Measurements from ENCODE around the gene SMARCA4.
"Not testable (repeated sequence)": the region's sequence is repeated elsewhere in the genome, so short reads cannot be mapped to it uniquely, and the experiment has no call there.

The SMARCA4 gene

GRCh38 chr19:11091703-11092153, 130.9 kb downstream of the SMARCA4 start:
- Mint-ChIP-seq H3K4me3 (peak overlapping the region; percentile 95), H3K36me3 (peaks cover 9% of the 10 kb centered on the region), H3K27me3 (no peaks in the 10 kb centered on the region), H3K4me1 (ENCODE audit: low read depth) (peaks cover 54% of the 10 kb centered on the region), H3K27ac (peak overlapping the region; percentile 91), H3K9me3 (ENCODE audit: low read depth) (no peaks in the 10 kb centered on the region)

GRCh38 chr19:11092181-11092538, 131.3 kb downstream of the SMARCA4 start:
- Mint-ChIP-seq H3K4me1 (ENCODE audit: low read depth) (peaks cover 55% of the 10 kb centered on the region), H3K9me3 (ENCODE audit: low read depth) (no peaks in the 10 kb centered on the region), H3K27me3 (no peaks in the 10 kb centered on the region), H3K4me3 (peak overlapping the region; percentile 95), H3K27ac (peak overlapping the region; percentile 58), H3K36me3 (peaks cover 9% of the 10 kb centered on the region)

- Mint-ChIP-seq H3K36me3 (peaks cover 9% of the 10 kb centered on the region), H3K27ac (no peak overlapping the region), H3K4me3 (peak overlapping the region; percentile 20), H3K4me1 (ENCODE audit: low read depth) (peaks cover 55% of the 10 kb centered on the region), H3K27me3 (no peaks in the 10 kb centered on the region), H3K9me3 (ENCODE audit: low read depth) (no peaks in the 10 kb centered on the region)
Measured at GRCh38 chr19:11093689-11094238, 132.9 kb downstream of the SMARCA4 start.

GRCh38 chr19:11094520-11094894, 133.7 kb downstream of the SMARCA4 start:
- peaks cover 13% of the 10 kb centered on the region for H3K36me3 Mint-ChIP-seq
- peaks cover 52% of the 10 kb centered on the region for H3K4me1 Mint-ChIP-seq (ENCODE audit: low read depth)

GRCh38 chr19:11096210-11096841, 135.5 kb downstream of the SMARCA4 start:
- H3K4me1 Mint-ChIP-seq (ENCODE audit: low read depth), result peaks cover 49% of the 10 kb centered on the region
- H3K36me3 Mint-ChIP-seq, result peaks cover 20% of the 10 kb centered on the region

More at GRCh38 chr19:11094520-11094894, 133.7 kb downstream of the SMARCA4 start:
- no peaks in the 10 kb centered on the region for H3K27me3 Mint-ChIP-seq
- peak overlapping the region; percentile 83 for H3K4me3 Mint-ChIP-seq
- H3K27ac Mint-ChIP-seq, result peak overlapping the region; percentile 91
- no peaks in the 10 kb centered on the region for H3K9me3 Mint-ChIP-seq (ENCODE audit: low read depth)

GRCh38 chr19:11097367-11097766, 136.5 kb downstream of the SMARCA4 start:
- Mint-ChIP-seq H3K36me3 (peaks cover 20% of the 10 kb centered on the region), H3K4me1 (ENCODE audit: low read depth) (peaks cover 39% of the 10 kb centered on the region)
- H3K9me3 Mint-ChIP-seq (ENCODE audit: low read depth); H3K4me3 Mint-ChIP-seq; H3K27me3 Mint-ChIP-seq; H3K27ac Mint-ChIP-seq: not testable (repeated sequence)

More at GRCh38 chr19:11096210-11096841, 135.5 kb downstream of the SMARCA4 start:
- H3K9me3 Mint-ChIP-seq (ENCODE audit: low read depth), result no peaks in the 10 kb centered on the region
- H3K27me3 Mint-ChIP-seq, result no peaks in the 10 kb centered on the region
- H3K4me3 Mint-ChIP-seq, result peak overlapping the region; percentile 83
- H3K27ac Mint-ChIP-seq, result peak overlapping the region; percentile 91

- Mint-ChIP-seq H3K36me3 (peaks cover 20% of the 10 kb centered on the region), H3K4me1 (ENCODE audit: low read depth) (peaks cover 33% of the 10 kb centered on the region), H3K9me3 (ENCODE audit: low read depth) (no peaks in the 10 kb centered on the region), H3K27ac (no peak overlapping the region), H3K27me3 (no peaks in the 10 kb centered on the region), H3K4me3 (no peak overlapping the region)
Measured at GRCh38 chr19:11098327-11098726, 137.5 kb downstream of the SMARCA4 start.

- Mint-ChIP-seq H3K4me3 (no peak overlapping the region), H3K27me3 (no peaks in the 10 kb centered on the region), H3K27ac (peak overlapping the region; percentile 41), H3K4me1 (ENCODE audit: low read depth) (peaks cover 30% of the 10 kb centered on the region), H3K9me3 (ENCODE audit: low read depth) (no peaks in the 10 kb centered on the region), H3K36me3 (peaks cover 22% of the 10 kb centered on the region)
Measured at GRCh38 chr19:11098861-11099260, 138.0 kb downstream of the SMARCA4 start.

- H3K9me3 Mint-ChIP-seq (ENCODE audit: low read depth), result no peaks in the 10 kb centered on the region
- H3K27me3 Mint-ChIP-seq, result no peaks in the 10 kb centered on the region
- no peak overlapping the region for H3K27ac Mint-ChIP-seq
- peaks cover 22% of the 10 kb centered on the region for H3K4me1 Mint-ChIP-seq (ENCODE audit: low read depth)
- peaks cover 19% of the 10 kb centered on the region for H3K36me3 Mint-ChIP-seq
- no peak overlapping the region for H3K4me3 Mint-ChIP-seq
Measured at GRCh38 chr19:11100049-11100448, 139.2 kb downstream of the SMARCA4 start.

GRCh38 chr19:11101057-11101456, 140.2 kb downstream of the SMARCA4 start:
- H3K4me1 Mint-ChIP-seq (ENCODE audit: low read depth), result peaks cover 14% of the 10 kb centered on the region
- no peaks in the 10 kb centered on the region for H3K9me3 Mint-ChIP-seq (ENCODE audit: low read depth)
- no peak overlapping the region for H3K27ac Mint-ChIP-seq
- H3K27me3 Mint-ChIP-seq, result no peaks in the 10 kb centered on the region
- H3K36me3 Mint-ChIP-seq, result peaks cover 19% of the 10 kb centered on the region
- H3K4me3 Mint-ChIP-seq, result no peak overlapping the region

- H3K4me3 Mint-ChIP-seq, result no peak overlapping the region
- H3K4me1 Mint-ChIP-seq (ENCODE audit: low read depth), result peaks cover 3% of the 10 kb centered on the region
- H3K27ac Mint-ChIP-seq, result no peak overlapping the region
- no peaks in the 10 kb centered on the region for H3K9me3 Mint-ChIP-seq (ENCODE audit: low read depth)
- no peaks in the 10 kb centered on the region for H3K27me3 Mint-ChIP-seq
- H3K36me3 Mint-ChIP-seq, result peaks cover 13% of the 10 kb centered on the region
Measured at GRCh38 chr19:11102944-11103343, 142.1 kb downstream of the SMARCA4 start.

GRCh38 chr19:11103667-11104066, 142.8 kb downstream of the SMARCA4 start:
- H3K9me3 Mint-ChIP-seq (ENCODE audit: low read depth); H3K4me3 Mint-ChIP-seq; H3K27me3 Mint-ChIP-seq; H3K27ac Mint-ChIP-seq; H3K4me1 Mint-ChIP-seq (ENCODE audit: low read depth): not testable (repeated sequence)
- peaks cover 13% of the 10 kb centered on the region for H3K36me3 Mint-ChIP-seq

- Mint-ChIP-seq H3K27me3 (no peaks in the 10 kb centered on the region), H3K4me3 (no peak overlapping the region), H3K4me1 (ENCODE audit: low read depth) (no peaks in the 10 kb centered on the region), H3K27ac (no peak overlapping the region), H3K9me3 (ENCODE audit: low read depth) (no peaks in the 10 kb centered on the region), H3K36me3 (peaks cover 5% of the 10 kb centered on the region)
Measured at GRCh38 chr19:11105014-11105636, 144.3 kb downstream of the SMARCA4 start.

GRCh38 chr19:11106477-11106876, 145.6 kb downstream of the SMARCA4 start:
- H3K9me3 Mint-ChIP-seq (ENCODE audit: low read depth), result no peaks in the 10 kb centered on the region
- H3K27ac Mint-ChIP-seq, result no peak overlapping the region
- no peak overlapping the region for H3K4me3 Mint-ChIP-seq
- no peaks in the 10 kb centered on the region for H3K27me3 Mint-ChIP-seq
- H3K4me1 Mint-ChIP-seq (ENCODE audit: low read depth), result no peaks in the 10 kb centered on the region
- H3K36me3 Mint-ChIP-seq, result peaks cover 2% of the 10 kb centered on the region

GRCh38 chr19:11108746-11109145, 147.9 kb downstream of the SMARCA4 start:
- H3K27me3 Mint-ChIP-seq, result no peaks in the 10 kb centered on the region
- H3K36me3 Mint-ChIP-seq, result peaks cover under 1% of the 10 kb centered on the region
- no peaks in the 10 kb centered on the region for H3K4me1 Mint-ChIP-seq (ENCODE audit: low read depth)
- H3K27ac Mint-ChIP-seq, result no peak overlapping the region
- H3K9me3 Mint-ChIP-seq (ENCODE audit: low read depth), result no peaks in the 10 kb centered on the region
- no peak overlapping the region for H3K4me3 Mint-ChIP-seq

All from activated naive CD8-positive, alpha-beta T cell (primary cell).